Neutrophil (primary cell): ENCODE results near the gene TMEM120A.

Experiments used
- H3K27ac ChIP-seq: fragments of 200-600 bp; sonication (generic); 2 replicates; pipeline ENCODE4 v1.5.1; 2016; ENCODE audit warnings: mild to moderate bottlenecking, moderate library complexity
- H3K27me3 ChIP-seq: fragments of 200-600 bp; sonication (generic); 2 replicates; pipeline ENCODE4 v1.6.0; 2016; ENCODE audit warnings: mild to moderate bottlenecking
- H3K36me3 ChIP-seq: fragments of 200-600 bp; sonication (generic); 2 replicates; pipeline ENCODE4 v1.5.1; 2017
- H3K4me1 ChIP-seq, 2 experiments: fragments of 200-600 bp in 1 of 2; sonication (generic) in 1 of 2; 1 replicate in 1 of 2; 2 replicates in 1 of 2; pipeline versions ENCODE4 v1.5.1 to v1.6.1; 2013 to 2016; ENCODE audit warnings: low read depth in 1 of 2, low read length in 1 of 2, mild to moderate bottlenecking in 1 of 2, moderate library complexity in 1 of 2; ENCODE audit not compliant: control insufficient read depth in 1 of 2, insufficient read depth in 1 of 2
- H3K4me3 ChIP-seq, 2 experiments: fragments of 200-600 bp in 1 of 2; sonication (generic) in 1 of 2; 1 replicate in 1 of 2; 2 replicates in 1 of 2; pipeline ENCODE4 v1.5.1; 2013 to 2016; ENCODE audit warnings: low read depth in 1 of 2, low read length in 1 of 2, mild to moderate bottlenecking in 1 of 2, moderate library complexity in 1 of 2
- H3K9me3 ChIP-seq: fragments of 200-600 bp; sonication (generic); 2 replicates; pipeline ENCODE4 v1.5.1; 2016
- CTCF ChIP-seq: fragments of 200-600 bp; sonication (generic); IDR thresholded peaks from 2 replicates; pipeline ENCODE4 v1.5.1; 2016; ENCODE audit warnings: antibody characterized with exemption

Gene TMEM120A

GRCh38 chr7:76000566-76000965 lies 6.2 kb upstream of the TMEM120A start:
- H3K27ac ChIP-seq, result no peak overlapping the region
- no peak overlapping the region for H3K4me3 ChIP-seq
- peaks cover 29 to 33% of the 10 kb centered on the region in 2 experiments for H3K4me1 ChIP-seq
- H3K36me3 ChIP-seq, result peaks cover 43% of the 10 kb centered on the region
- no peaks in the 10 kb centered on the region for H3K27me3 ChIP-seq
- no peaks in the 10 kb centered on the region for H3K9me3 ChIP-seq
- TF ChIP-seq CTCF, result no peak

GRCh38 chr7:75998038-75998437 lies 3.6 kb upstream of the TMEM120A start:
- H3K9me3 ChIP-seq, result no peaks in the 10 kb centered on the region
- no peak for TF ChIP-seq CTCF
- H3K36me3 ChIP-seq, result peaks cover 20% of the 10 kb centered on the region
- no peaks in the 10 kb centered on the region for H3K27me3 ChIP-seq
- peaks cover 50 to 51% of the 10 kb centered on the region in 2 experiments for H3K4me1 ChIP-seq
- H3K4me3 ChIP-seq, result no peak overlapping the region
- peak overlapping the region; percentile 97 for H3K27ac ChIP-seq

- Histone ChIP-seq H3K27me3 (no peaks in the 10 kb centered on the region), H3K36me3 (peaks cover 18% of the 10 kb centered on the region), H3K4me3 (peak overlapping the region in 1 of 2 experiments; percentile 53), H3K4me1 (peaks cover 52% of the 10 kb centered on the region in 2 experiments), H3K27ac (peak overlapping the region; percentile 97), H3K9me3 (no peaks in the 10 kb centered on the region)
- no peak for TF ChIP-seq CTCF
Measured at GRCh38 chr7:75996476-75996875, 2.1 kb upstream of the TMEM120A start.

GRCh38 chr7:75995996-75996395 lies 1.6 kb upstream of the TMEM120A start:
- Histone ChIP-seq H3K9me3 (no peaks in the 10 kb centered on the region), H3K27me3 (no peaks in the 10 kb centered on the region), H3K4me3 (peak overlapping the region in 1 of 2 experiments; percentile 53), H3K36me3 (peaks cover 19% of the 10 kb centered on the region), H3K4me1 (peaks cover 48 to 52% of the 10 kb centered on the region in 2 experiments), H3K27ac (peak overlapping the region; percentile 97)
- no peak for TF ChIP-seq CTCF

GRCh38 chr7:75995052-75995471 lies 667 bp upstream of the TMEM120A start:
- no peak for TF ChIP-seq CTCF
- Histone ChIP-seq H3K4me3 (peak overlapping the region; percentile 92 to 95), H3K9me3 (no peaks in the 10 kb centered on the region), H3K27me3 (no peaks in the 10 kb centered on the region), H3K36me3 (peaks cover 17% of the 10 kb centered on the region), H3K27ac (peak overlapping the region; percentile 97), H3K4me1 (peaks cover 47 to 52% of the 10 kb centered on the region in 2 experiments)
